ENCODE measurements around the gene CREB5.
"Not testable (repeated sequence)": the region's sequence is repeated elsewhere in the genome, so short reads cannot be mapped to it uniquely, and the experiment has no call there.

CREB5 gene

GRCh38 chr7:28533267-28533666 lies 120.9 kb downstream of the CREB5 start:
- H3K27ac ChIP-seq = peak overlapping the region in 1 of 21 experiments; percentile 12

GRCh38 chr7:28533731-28534531 lies 121.6 kb downstream of the CREB5 start:
- Histone ChIP-seq H3K27ac (peak overlapping the region in 2 of 21 experiments; percentile 12 to 30), H3K4me3 (no peak overlapping the region)

More at GRCh38 chr7:28533267-28533666, 120.9 kb downstream of the CREB5 start:
- H3K4me3 ChIP-seq = no peak overlapping the region

GRCh38 chr7:28536259-28536658 lies 123.9 kb downstream of the CREB5 start:
- H3K4me3 ChIP-seq = no peak overlapping the region
- no peak overlapping the region for H3K27ac ChIP-seq

GRCh38 chr7:28539289-28539981 lies 127.1 kb downstream of the CREB5 start:
- Histone ChIP-seq H3K27ac (no peak overlapping the region), H3K4me3 (no peak overlapping the region)

GRCh38 chr7:28542410-28542809 lies 130.1 kb downstream of the CREB5 start:
- no peak overlapping the region for H3K27ac ChIP-seq
- no peak overlapping the region for H3K4me3 ChIP-seq

GRCh38 chr7:28544453-28545117 lies 132.3 kb downstream of the CREB5 start:
- no peak overlapping the region for H3K27ac ChIP-seq
- H3K4me3 ChIP-seq = no peak overlapping the region

GRCh38 chr7:28546067-28546466 lies 133.7 kb downstream of the CREB5 start:
- Histone ChIP-seq H3K27ac (no peak overlapping the region), H3K4me3 (no peak overlapping the region)

GRCh38 chr7:28547115-28547514 lies 134.8 kb downstream of the CREB5 start:
- H3K4me3 ChIP-seq = no peak overlapping the region

GRCh38 chr7:28548416-28548815 lies 136.1 kb downstream of the CREB5 start:
- Histone ChIP-seq H3K4me3 (no peak overlapping the region), H3K27ac (no peak overlapping the region)

More at GRCh38 chr7:28547115-28547514, 134.8 kb downstream of the CREB5 start:
- no peak overlapping the region for H3K27ac ChIP-seq

- H3K27ac ChIP-seq = no peak overlapping the region
- H3K4me3 ChIP-seq = no peak overlapping the region
Observed at GRCh38 chr7:28549998-28550397, 137.7 kb downstream of the CREB5 start.

- no peak overlapping the region for H3K27ac ChIP-seq
- no peak overlapping the region for H3K4me3 ChIP-seq
Observed at GRCh38 chr7:28550580-28551186, 138.4 kb downstream of the CREB5 start.

GRCh38 chr7:28551331-28551730 lies 139.0 kb downstream of the CREB5 start:
- no peak overlapping the region for H3K4me3 ChIP-seq

GRCh38 chr7:28551766-28552165 lies 139.4 kb downstream of the CREB5 start:
- not testable (repeated sequence) for H3K4me3 ChIP-seq, H3K27ac ChIP-seq

More at GRCh38 chr7:28551331-28551730, 139.0 kb downstream of the CREB5 start:
- H3K27ac ChIP-seq = no peak overlapping the region

GRCh38 chr7:28554802-28555471 lies 142.6 kb downstream of the CREB5 start:
- no peak overlapping the region for H3K4me3 ChIP-seq
- no peak overlapping the region for H3K27ac ChIP-seq

- Histone ChIP-seq H3K4me3 (no peak overlapping the region), H3K27ac (no peak overlapping the region)
Observed at GRCh38 chr7:28556025-28556424, 143.7 kb downstream of the CREB5 start.

- no peak overlapping the region for H3K4me3 ChIP-seq
- H3K27ac ChIP-seq = peak overlapping the region in 1 of 21 experiments; percentile 38
Observed at GRCh38 chr7:28556671-28557070, 144.4 kb downstream of the CREB5 start.

GRCh38 chr7:28558236-28558635 lies 145.9 kb downstream of the CREB5 start:
- H3K4me3 ChIP-seq = no peak overlapping the region
- H3K27ac ChIP-seq = no peak overlapping the region

- Histone ChIP-seq H3K27ac (no peak overlapping the region), H3K4me3 (no peak overlapping the region)
Observed at GRCh38 chr7:28560767-28561166, 148.4 kb downstream of the CREB5 start.

GRCh38 chr7:28564033-28564432 lies 151.7 kb downstream of the CREB5 start:
- no peak overlapping the region for H3K27ac ChIP-seq
- no peak overlapping the region for H3K4me3 ChIP-seq
